ENCODE measurements around the gene STRN.

The STRN gene

GRCh38 chr2:36915627-36916026 is 50.7 kb downstream of the STRN start:
- H3K36me3 ChIP-seq (ENCODE audit: insufficient read depth, low read length): peaks cover 16% of the 10 kb centered on the region; the same call in 1 of the 2 replicates
- TF ChIP-seq EZH2 (IDR thresholded peaks at IDR 0.05; ENCODE audit: borderline replicate concordance, low read length): no peak
- no peak for TF ChIP-seq CTCF (IDR thresholded peaks at IDR 0.05; ENCODE audit: low read length)
- H3K9me3 ChIP-seq (ENCODE audit: low read length): no peaks in the 10 kb centered on the region
- no peak overlapping the region for H3K4me3 ChIP-seq (ENCODE audit: low read depth, low read length, poor library complexity, severe bottlenecking)
- no peaks in the 10 kb centered on the region for H3K27me3 ChIP-seq (ENCODE audit: insufficient read depth, low read length)
- no peak overlapping the region for H3K27ac ChIP-seq (ENCODE audit: low read depth, low read length, poor library complexity, severe bottlenecking)
- no peaks in the 10 kb centered on the region for H4K20me1 ChIP-seq (ENCODE audit: insufficient read depth, low read length)
- no peaks in the 10 kb centered on the region for H3K9me2 ChIP-seq (ENCODE audit: low read depth, low read length)
- H3K9ac ChIP-seq (ENCODE audit: low read length): no peak overlapping the region
- no peaks in the 10 kb centered on the region for H3K4me1 ChIP-seq (ENCODE audit: insufficient read depth, low read length, severe bottlenecking)
- no peak overlapping the region for H3K4me2 ChIP-seq (ENCODE audit: low read length)
- 0 out of 2 replicates have a peak, but pooled peaks cover under 1% of the 10 kb centered on the region for H3F3A ChIP-seq (ENCODE audit: insufficient read depth, low read length)
- H2AFZ ChIP-seq (ENCODE audit: low read length): no peak overlapping the region
- peaks cover 8% of the 10 kb centered on the region; the same call in 1 of the 2 replicates for H3K79me2 ChIP-seq (ENCODE audit: insufficient read depth, low read length)

- no peak overlapping the region for H2AFZ ChIP-seq (ENCODE audit: low read length)
- H3K4me1 ChIP-seq (ENCODE audit: insufficient read depth, low read length, severe bottlenecking): no peaks in the 10 kb centered on the region
- no peaks in the 10 kb centered on the region for H4K20me1 ChIP-seq (ENCODE audit: insufficient read depth, low read length)
- no peak overlapping the region for H3K4me3 ChIP-seq (ENCODE audit: low read depth, low read length, poor library complexity, severe bottlenecking)
- H3K9me2 ChIP-seq (ENCODE audit: low read depth, low read length): no peaks in the 10 kb centered on the region
- H3K4me2 ChIP-seq (ENCODE audit: low read length): no peak overlapping the region
- peaks cover 19% of the 10 kb centered on the region; the same call in 1 of the 2 replicates for H3K36me3 ChIP-seq (ENCODE audit: insufficient read depth, low read length)
- no peak overlapping the region for H3K9ac ChIP-seq (ENCODE audit: low read length)
- no peak overlapping the region for H3K27ac ChIP-seq (ENCODE audit: low read depth, low read length, poor library complexity, severe bottlenecking)
- H3K79me2 ChIP-seq (ENCODE audit: insufficient read depth, low read length): no peaks in the 10 kb centered on the region
- no peaks in the 10 kb centered on the region for H3K27me3 ChIP-seq (ENCODE audit: insufficient read depth, low read length)
- H3F3A ChIP-seq (ENCODE audit: insufficient read depth, low read length): 0 out of 2 replicates have a peak, but pooled peaks cover 3% of the 10 kb centered on the region
- TF ChIP-seq CTCF (IDR thresholded peaks at IDR 0.05; ENCODE audit: low read length) (no peak), EZH2 (IDR thresholded peaks at IDR 0.05; ENCODE audit: borderline replicate concordance, low read length) (no peak)
- no peaks in the 10 kb centered on the region for H3K9me3 ChIP-seq (ENCODE audit: low read length)
Observed at GRCh38 chr2:36912695-36913094, 53.6 kb downstream of the STRN start.

DNA sequence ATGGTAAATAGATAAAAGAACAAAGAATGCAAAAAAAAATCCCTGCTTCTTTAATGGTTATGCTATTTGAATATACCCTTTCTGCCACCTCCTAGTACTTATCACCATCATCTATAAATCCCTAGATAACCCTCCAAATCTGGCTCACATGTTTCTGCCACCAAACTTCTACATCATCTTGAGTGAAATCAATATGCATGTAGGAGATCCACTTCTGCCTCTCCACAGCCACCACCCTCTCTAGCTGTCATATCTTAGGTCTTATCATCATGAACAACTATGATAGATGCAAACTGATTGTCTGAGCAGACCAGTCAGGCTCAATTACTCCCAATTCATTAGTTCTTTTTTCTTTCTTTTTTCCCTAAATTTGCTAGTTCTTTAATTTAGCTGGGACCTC is 55.3 kb downstream of the STRN start:
- Histone ChIP-seq H3K9me2 (ENCODE audit: low read depth, low read length) (no peaks in the 10 kb centered on the region), H3K27ac (ENCODE audit: low read depth, low read length, poor library complexity, severe bottlenecking) (no peak overlapping the region), H3K36me3 (ENCODE audit: insufficient read depth, low read length) (peaks cover 19% of the 10 kb centered on the region; the same call in 1 of the 2 replicates), H3K9ac (ENCODE audit: low read length) (no peak overlapping the region), H3K9me3 (ENCODE audit: low read length) (no peaks in the 10 kb centered on the region), H3K4me1 (ENCODE audit: insufficient read depth, low read length, severe bottlenecking) (no peaks in the 10 kb centered on the region), H4K20me1 (ENCODE audit: insufficient read depth, low read length) (no peaks in the 10 kb centered on the region), H3F3A (ENCODE audit: insufficient read depth, low read length) (0 out of 2 replicates have a peak, but pooled peaks cover 3% of the 10 kb centered on the region), H3K79me2 (ENCODE audit: insufficient read depth, low read length) (no peaks in the 10 kb centered on the region), H3K4me2 (ENCODE audit: low read length) (no peak overlapping the region), H3K27me3 (ENCODE audit: insufficient read depth, low read length) (no peaks in the 10 kb centered on the region), H3K4me3 (ENCODE audit: low read depth, low read length, poor library complexity, severe bottlenecking) (no peak overlapping the region), H2AFZ (ENCODE audit: low read length) (no peak overlapping the region)
- no peak for TF ChIP-seq EZH2 (IDR thresholded peaks at IDR 0.05; ENCODE audit: borderline replicate concordance, low read length)
- no peak for TF ChIP-seq CTCF (IDR thresholded peaks at IDR 0.05; ENCODE audit: low read length)
